MM.1S (cell line): ENCODE results near the gene POSTN.

ENCODE experiments used
- EZH2 ChIP-seq: fragments of 300-600 bp; sonication (generic); optimal IDR thresholded peaks from 2 replicates; pipeline ENCODE3; 2017; ENCODE audit warnings: low read depth, mild to moderate bottlenecking, antibody characterized with exemption, low read length, mixed read lengths
- TF ChIP-seq, protein P1 (sequence below): fragments of 300-600 bp; sonication (generic); IDR thresholded peaks from 2 replicates; pipeline ENCODE4 v1.5.1; 2016; ENCODE audit warnings: antibody characterized with exemption, low read length, mixed read lengths

DNA sequence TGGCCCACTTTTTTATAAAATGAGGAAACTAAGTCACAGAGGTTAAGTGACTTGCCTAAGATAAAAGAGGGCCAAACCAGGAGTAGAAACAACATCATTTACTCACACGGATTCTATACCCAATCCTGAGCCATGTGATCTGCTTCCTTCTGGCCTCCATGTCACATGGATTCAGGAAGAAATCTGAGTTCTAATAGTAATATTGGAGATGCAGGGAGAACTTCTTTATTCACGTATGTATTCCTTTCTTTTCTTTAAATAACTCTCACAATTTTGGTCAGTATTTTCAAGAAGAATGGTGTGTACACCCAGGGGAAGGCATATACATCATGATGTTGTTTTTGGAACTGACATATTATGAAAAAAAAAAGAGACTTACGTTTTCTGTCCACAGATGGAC, 1.8 kb downstream of the POSTN start:
- TF ChIP-seq EZH2, result no peak
- TF ChIP-seq, protein P1, sequence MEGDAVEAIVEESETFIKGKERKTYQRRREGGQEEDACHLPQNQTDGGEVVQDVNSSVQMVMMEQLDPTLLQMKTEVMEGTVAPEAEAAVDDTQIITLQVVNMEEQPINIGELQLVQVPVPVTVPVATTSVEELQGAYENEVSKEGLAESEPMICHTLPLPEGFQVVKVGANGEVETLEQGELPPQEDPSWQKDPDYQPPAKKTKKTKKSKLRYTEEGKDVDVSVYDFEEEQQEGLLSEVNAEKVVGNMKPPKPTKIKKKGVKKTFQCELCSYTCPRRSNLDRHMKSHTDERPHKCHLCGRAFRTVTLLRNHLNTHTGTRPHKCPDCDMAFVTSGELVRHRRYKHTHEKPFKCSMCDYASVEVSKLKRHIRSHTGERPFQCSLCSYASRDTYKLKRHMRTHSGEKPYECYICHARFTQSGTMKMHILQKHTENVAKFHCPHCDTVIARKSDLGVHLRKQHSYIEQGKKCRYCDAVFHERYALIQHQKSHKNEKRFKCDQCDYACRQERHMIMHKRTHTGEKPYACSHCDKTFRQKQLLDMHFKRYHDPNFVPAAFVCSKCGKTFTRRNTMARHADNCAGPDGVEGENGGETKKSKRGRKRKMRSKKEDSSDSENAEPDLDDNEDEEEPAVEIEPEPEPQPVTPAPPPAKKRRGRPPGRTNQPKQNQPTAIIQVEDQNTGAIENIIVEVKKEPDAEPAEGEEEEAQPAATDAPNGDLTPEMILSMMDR, result no peak
